Upper lobe of left lung (tissue), 6 donors: Measurements from ENCODE around the gene AQP2. TPM values are rescaled to one million over a fixed set of nuclear protein-coding genes. Genes with fewer than 3 reads are reported as not detected.
A peak's percentile ranks its signal among the peaks of the same experiment; 100 is the strongest.

Experiments
- ATAC-seq, 2 donors: fragments of 200-7000 bp; cut with Tn5 transposase; one replicate each; pipeline ENCODE4 v1.9.1; 2022; ENCODE audit warnings: mild to moderate bottlenecking in 2 of 2, moderate library complexity in 2 of 2; ENCODE audit not compliant: low FRiP score in 2 of 2
- DNase-seq, 2 donors: peaks; one replicate each; pipeline ENCODE4 v3.0.0-alpha.2; 2019 to 2020
- H3K27ac ChIP-seq, 4 donors: fragments of 200-600 bp; sonication (generic); one replicate each; pipeline ENCODE4 v1.5.1; 2016 to 2019
- H3K27me3 ChIP-seq, 4 donors: fragments of 200-600 bp; sonication (generic); one replicate each; pipeline ENCODE4 v1.5.1; 2017 to 2019
- H3K36me3 ChIP-seq, 4 donors: fragments of 200-600 bp; sonication (generic); one replicate each; pipeline ENCODE4 v1.5.1; 2016 to 2019
- H3K4me1 ChIP-seq, 4 donors: fragments of 200-600 bp; sonication (generic); one replicate each; pipeline ENCODE4 v1.5.1; 2018 to 2019
- H3K4me3 ChIP-seq, 4 donors: fragments of 200-600 bp; sonication (generic); one replicate each; pipeline ENCODE4 v1.5.1; 2017 to 2019; ENCODE audit warnings: mild to moderate bottlenecking in 2 of 4, moderate library complexity in 1 of 4
- H3K9me3 ChIP-seq, 4 donors: fragments of 200-600 bp; sonication (generic); one replicate each; pipeline ENCODE4 v1.5.1; 2018 to 2019
- EP300 ChIP-seq, 4 donors: sonication (generic); formaldehyde crosslinking; IDR thresholded peaks; one replicate each; pipeline ENCODE4 v1.5.1; 2017; ENCODE audit warnings: antibody characterized with exemption in 4 of 4, control low read depth in 2 of 4
- POLR2A ChIP-seq, 4 donors: fragments of 450-650 bp; IDR thresholded peaks; one replicate each; pipeline ENCODE4 v1.5.1; 2016 to 2017; ENCODE audit warnings: antibody characterized with exemption in 4 of 4, mild to moderate bottlenecking in 2 of 4
- POLR2AphosphoS5 ChIP-seq, 2 donors: sonication (generic); formaldehyde crosslinking; IDR thresholded peaks; one replicate each; pipeline ENCODE4 v1.5.1; 2017; ENCODE audit warnings: antibody characterized with exemption in 2 of 2
- WGBS, 2 donors: methylation state at CpG; one replicate each; pipeline ENCODE4 v1.1.5; 2017 to 2018; 5-methylcytosine and 5-hydroxymethylcytosine counted together
- total RNA-seq, 6 donors: library from RNA; depleted of rRNA in 4 of 6; stranded (reverse); fragments of >200 nt in 4 of 6; gene quantifications; one replicate each; pipeline versions ENCODE4 v1.1.0 to v1.2.1, GENCODE V29; 2016 to 2021
- TF ChIP-seq, protein P1 (sequence below), 6 experiments: fragments of 450-650 bp in 4 of 6; fragments of 200-600 bp in 2 of 6; sonication (generic) in 2 of 6; IDR thresholded peaks; one replicate each; pipeline ENCODE4 v1.5.1; 2016 to 2019; ENCODE audit warnings: antibody characterized with exemption in 6 of 6
- donor health status: DM: no; HTN: no; CAD: no; lungs with moderate emphysema.
- donor health status: DM: no; HTN: yes; CAD: no; lungs with severe emphysema.

AQP2 gene
- total RNA-seq, 6 donors from 2014 or later: 0.15 TPM; not detected in 5

DNA sequence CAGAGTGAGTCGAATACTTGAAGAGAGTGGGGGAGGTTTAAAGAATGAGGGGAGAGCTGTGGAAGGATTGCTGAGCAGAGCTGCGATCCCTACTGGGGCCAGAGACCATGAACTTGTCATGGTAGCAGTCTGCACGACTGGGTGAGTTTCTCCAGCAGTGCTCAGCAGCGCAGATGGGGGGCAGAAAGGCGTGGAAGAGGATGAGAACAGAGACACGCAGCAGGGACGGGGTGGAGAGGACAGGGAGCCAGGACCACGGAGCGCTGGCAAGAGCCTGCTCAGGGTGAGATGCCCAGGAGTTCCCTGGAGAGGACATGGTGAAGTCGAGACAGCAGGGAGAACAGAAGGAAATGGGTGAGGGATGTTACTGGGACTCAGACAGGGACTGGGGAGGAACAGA lies 20.1 kb downstream of the AQP2 start:
- 67 to 72% methylated on average over 10 of the region's 10 CpGs for WGBS, 2 donors

DNA sequence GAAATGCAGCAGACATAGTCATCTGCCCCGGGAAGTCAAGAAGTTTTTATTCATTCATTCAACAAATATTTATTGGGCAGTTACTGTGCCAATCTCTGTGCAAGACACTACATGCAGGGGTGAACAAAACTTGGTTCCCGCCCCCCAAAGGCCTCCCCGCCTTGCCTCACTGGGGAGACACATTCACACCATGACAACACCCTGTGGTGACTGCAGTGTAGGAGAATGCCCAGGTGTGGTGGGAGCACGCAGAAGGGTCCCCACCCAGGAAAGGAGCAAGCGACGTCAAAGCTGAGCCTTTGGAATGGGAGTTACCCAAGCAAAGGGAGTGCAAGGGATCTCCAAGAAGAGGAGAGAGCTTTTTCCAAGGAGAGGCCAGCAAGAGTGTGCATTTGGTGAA lies 20.6 kb downstream of the AQP2 start:
- H3K4me3 ChIP-seq: no peak overlapping the region
- H3K4me1 ChIP-seq: peaks cover 12 to 23% (median 17%) of the 10 kb centered on the region in 4 donors
- no peak for ATAC-seq
- H3K9me3 ChIP-seq: no peaks in the 10 kb centered on the region
- H3K27ac ChIP-seq: no peak overlapping the region
- TF ChIP-seq EP300 (IDR thresholded peaks at IDR 0.05) (no peak), POLR2A (IDR thresholded peaks at IDR 0.05) (no peak), POLR2AphosphoS5 (IDR thresholded peaks at IDR 0.05) (no peak)
- TF ChIP-seq, protein P1, sequence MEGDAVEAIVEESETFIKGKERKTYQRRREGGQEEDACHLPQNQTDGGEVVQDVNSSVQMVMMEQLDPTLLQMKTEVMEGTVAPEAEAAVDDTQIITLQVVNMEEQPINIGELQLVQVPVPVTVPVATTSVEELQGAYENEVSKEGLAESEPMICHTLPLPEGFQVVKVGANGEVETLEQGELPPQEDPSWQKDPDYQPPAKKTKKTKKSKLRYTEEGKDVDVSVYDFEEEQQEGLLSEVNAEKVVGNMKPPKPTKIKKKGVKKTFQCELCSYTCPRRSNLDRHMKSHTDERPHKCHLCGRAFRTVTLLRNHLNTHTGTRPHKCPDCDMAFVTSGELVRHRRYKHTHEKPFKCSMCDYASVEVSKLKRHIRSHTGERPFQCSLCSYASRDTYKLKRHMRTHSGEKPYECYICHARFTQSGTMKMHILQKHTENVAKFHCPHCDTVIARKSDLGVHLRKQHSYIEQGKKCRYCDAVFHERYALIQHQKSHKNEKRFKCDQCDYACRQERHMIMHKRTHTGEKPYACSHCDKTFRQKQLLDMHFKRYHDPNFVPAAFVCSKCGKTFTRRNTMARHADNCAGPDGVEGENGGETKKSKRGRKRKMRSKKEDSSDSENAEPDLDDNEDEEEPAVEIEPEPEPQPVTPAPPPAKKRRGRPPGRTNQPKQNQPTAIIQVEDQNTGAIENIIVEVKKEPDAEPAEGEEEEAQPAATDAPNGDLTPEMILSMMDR (IDR thresholded peaks at IDR 0.05): no peak
- H3K27me3 ChIP-seq: no peaks in the 10 kb centered on the region
- no peak for DNase-seq
- WGBS, 2 donors: 77 to 89% methylated on average over 6 of the region's 6 CpGs
- no peaks in the 10 kb centered on the region for H3K36me3 ChIP-seq

More for the DNA sequence above, 20.1 kb downstream of the AQP2 start:
- H3K27ac ChIP-seq: no peak overlapping the region
- no peak overlapping the region for H3K4me3 ChIP-seq
- no peak for TF ChIP-seq POLR2AphosphoS5 (IDR thresholded peaks at IDR 0.05)
- no peaks in the 10 kb centered on the region for H3K27me3 ChIP-seq
- DNase-seq: no peak
- no peaks in the 10 kb centered on the region for H3K9me3 ChIP-seq
- no peak for ATAC-seq
- H3K36me3 ChIP-seq: no peaks in the 10 kb centered on the region
- H3K4me1 ChIP-seq: peaks cover 12 to 28% (median 22%) of the 10 kb centered on the region in 4 donors

DNA sequence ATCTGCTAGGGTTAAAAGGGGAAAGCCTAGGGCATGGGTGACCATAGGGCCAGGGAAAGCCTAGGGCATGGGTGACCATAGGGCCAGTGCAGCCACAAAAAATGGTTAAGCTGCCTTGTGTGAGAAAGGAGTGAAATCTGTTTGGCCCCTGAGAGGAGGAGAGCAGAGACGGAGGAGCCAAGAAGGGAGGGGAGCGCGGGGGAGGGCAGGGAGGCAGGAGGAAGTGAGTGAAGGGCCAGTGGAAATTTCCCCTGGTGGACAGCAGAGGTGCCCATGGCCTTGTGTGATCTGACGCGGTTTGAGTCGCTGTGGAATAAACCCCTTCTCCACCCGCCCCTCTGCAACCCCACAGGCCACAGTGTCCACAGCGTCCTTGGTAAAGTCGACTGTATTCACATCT lies 21.6 kb downstream of the AQP2 start:
- TF ChIP-seq POLR2AphosphoS5 (IDR thresholded peaks at IDR 0.05) (no peak), POLR2A (IDR thresholded peaks at IDR 0.05) (no peak), EP300 (IDR thresholded peaks at IDR 0.05) (no peak)
- TF ChIP-seq, protein P1 (IDR thresholded peaks at IDR 0.05): no peak
- H3K9me3 ChIP-seq: no peaks in the 10 kb centered on the region
- H3K27ac ChIP-seq: no peak overlapping the region
- no peaks in the 10 kb centered on the region for H3K27me3 ChIP-seq
- ATAC-seq: no peak
- no peak for DNase-seq
- H3K4me1 ChIP-seq: peaks cover 7 to 13% (median 10%) of the 10 kb centered on the region in 4 donors
- no peaks in the 10 kb centered on the region for H3K36me3 ChIP-seq
- WGBS, 2 donors: 74 to 83% methylated on average over 9 of the region's 9 CpGs
- H3K4me3 ChIP-seq: no peak overlapping the region

DNA sequence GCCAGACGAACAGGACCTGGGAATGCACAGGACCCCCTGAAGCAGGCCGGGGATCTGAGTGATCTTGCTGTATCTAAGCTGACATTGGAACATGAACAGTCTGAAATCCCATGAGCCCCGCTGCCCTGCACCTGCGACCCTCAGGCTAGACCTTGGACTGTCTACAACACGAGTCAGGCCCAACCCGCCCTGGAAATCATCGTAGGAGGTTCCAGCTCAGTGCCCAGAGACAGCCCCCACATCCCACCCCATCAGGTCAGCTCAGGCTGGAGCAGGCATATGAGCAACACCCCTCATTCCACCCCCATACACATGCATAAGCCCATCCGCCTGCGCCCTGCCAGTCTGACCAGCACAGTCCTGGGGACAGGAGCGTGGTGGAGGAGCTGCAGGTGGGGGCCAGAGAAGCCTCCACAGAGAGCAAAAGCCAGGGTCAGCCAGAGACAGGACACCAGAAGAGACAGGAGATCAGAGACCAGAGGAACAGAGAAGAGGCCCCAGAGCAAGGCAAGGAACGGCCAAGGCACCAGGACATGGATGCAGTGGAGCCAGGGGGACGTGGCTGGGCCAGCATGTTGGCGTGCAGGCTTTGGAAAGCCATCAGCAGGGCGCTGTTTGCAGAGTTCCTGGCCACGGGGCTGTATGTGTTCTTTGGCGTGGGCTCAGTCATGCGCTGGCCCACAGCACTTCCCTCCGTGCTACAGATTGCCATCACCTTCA lies 22.3 kb downstream of the AQP2 start, which contains the start of gene AQP6:
AQP6 (plus strand) TSS at position 307 of the 720 bp plus-strand sequence; CDS start at position 534, 227 bp downstream.
- Histone ChIP-seq H3K9me3 (no peaks in the 10 kb centered on the region), H3K27me3 (no peaks in the 10 kb centered on the region), H3K4me3 (no peak within 1 kb of the TSS), H3K27ac (no peak within 1 kb of the TSS), H3K4me1 (peaks cover under 1 to 6% (median 3%) of the 10 kb centered on the region in 4 donors), H3K36me3 (no peaks in the 10 kb centered on the region)
- TF ChIP-seq POLR2A (IDR thresholded peaks at IDR 0.05): no peak
- no peak for TF ChIP-seq POLR2AphosphoS5 (IDR thresholded peaks at IDR 0.05)
- TF ChIP-seq, protein P1 (IDR thresholded peaks at IDR 0.05): no peak
- TF ChIP-seq EP300 (IDR thresholded peaks at IDR 0.05): no peak
- DNase-seq (no peak), ATAC-seq (no peak)
- 86 to 88% methylated on average over 10 to 18 of the region's 18 CpGs for WGBS, 2 donors

DNA sequence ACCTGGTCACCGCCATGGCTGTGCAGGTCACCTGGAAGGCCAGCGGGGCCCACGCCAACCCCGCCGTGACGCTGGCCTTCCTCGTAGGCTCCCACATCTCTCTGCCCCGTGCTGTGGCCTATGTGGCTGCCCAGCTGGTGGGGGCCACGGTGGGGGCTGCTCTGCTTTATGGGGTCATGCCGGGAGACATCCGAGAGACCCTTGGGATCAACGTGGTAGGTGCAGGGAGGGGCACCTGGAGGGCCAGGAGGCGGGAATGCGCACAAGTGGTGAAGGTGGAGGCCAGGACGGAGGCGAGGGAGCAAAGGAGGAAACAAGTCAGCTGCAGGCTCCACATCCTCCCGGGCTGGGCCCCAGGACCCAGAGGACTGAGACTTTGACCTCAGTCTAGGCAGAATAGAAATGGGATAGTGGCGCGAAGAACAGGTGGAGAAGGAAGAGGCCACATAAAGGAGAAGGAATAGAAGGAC lies 22.9 kb downstream of the AQP2 start:
- no peak for TF ChIP-seq POLR2AphosphoS5 (IDR thresholded peaks at IDR 0.05)
- H3K27me3 ChIP-seq: no peaks in the 10 kb centered on the region
- no peak for ATAC-seq
- 83 to 84% methylated on average over 13 to 19 of the region's 19 CpGs for WGBS, 2 donors
- H3K4me3 ChIP-seq: no peak overlapping the region
- H3K36me3 ChIP-seq: no peaks in the 10 kb centered on the region
- H3K27ac ChIP-seq: no peak overlapping the region
- DNase-seq: peak in 1 of 2 donors; percentile 63
- H3K9me3 ChIP-seq: no peaks in the 10 kb centered on the region
- peaks cover 0 to 5% (median 2%) of the 10 kb centered on the region in 4 donors for H3K4me1 ChIP-seq
